ENCODE data around the gene RAMP1.

GRCh38 chr2:237884681-237885080, 25.3 kb downstream of the RAMP1 start:
- TF ChIP-seq CTCF (IDR thresholded peaks at IDR 0.05), result no peak
- TF ChIP-seq POLR2AphosphoS5 (IDR thresholded peaks at IDR 0.05), result no peak
- TF ChIP-seq POLR2A (IDR thresholded peaks at IDR 0.05), result no peak
- no peak for TF ChIP-seq EP300 (IDR thresholded peaks at IDR 0.05)

Measured in suprapubic skin (tissue), 4 donors.